Lower leg skin (tissue), 3 donors: Measurements from ENCODE around the gene ZNF148.

Experiments
- POLR2A ChIP-seq, 2 donors: fragments of 450-650 bp; IDR thresholded peaks; one replicate each; pipeline ENCODE4 v1.6.1; 2016 to 2017; ENCODE audit warnings: antibody characterized with exemption in 2 of 2, mild to moderate bottlenecking in 1 of 2, moderate library complexity in 1 of 2
- TF ChIP-seq, protein P1 (sequence below), 3 donors: fragments of 450-650 bp; IDR thresholded peaks; one replicate each; pipeline ENCODE4 v1.5.1; 2016; ENCODE audit warnings: antibody characterized with exemption in 3 of 3, mild to moderate bottlenecking in 3 of 3, moderate library complexity in 2 of 3

DNA sequence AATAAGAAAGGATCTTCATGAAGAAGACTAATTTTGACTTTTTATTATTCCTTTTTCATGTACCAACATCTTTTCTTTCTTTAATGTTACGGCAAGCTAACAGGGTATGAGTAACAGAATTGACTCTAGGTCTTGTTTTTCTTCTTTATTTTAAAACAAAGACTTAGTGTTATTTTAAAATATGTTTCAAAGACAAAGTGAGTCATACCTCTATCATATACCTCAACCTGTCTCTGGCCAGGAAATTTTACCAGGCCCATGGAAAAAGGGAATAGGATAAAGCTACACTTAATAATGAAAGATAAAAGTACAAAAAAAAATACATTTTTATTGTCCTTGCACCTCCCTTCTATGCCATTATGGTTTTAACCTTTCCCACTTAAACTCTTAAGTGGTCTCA, 57.4 kb downstream of the ZNF148 start:
- TF ChIP-seq, protein P1, sequence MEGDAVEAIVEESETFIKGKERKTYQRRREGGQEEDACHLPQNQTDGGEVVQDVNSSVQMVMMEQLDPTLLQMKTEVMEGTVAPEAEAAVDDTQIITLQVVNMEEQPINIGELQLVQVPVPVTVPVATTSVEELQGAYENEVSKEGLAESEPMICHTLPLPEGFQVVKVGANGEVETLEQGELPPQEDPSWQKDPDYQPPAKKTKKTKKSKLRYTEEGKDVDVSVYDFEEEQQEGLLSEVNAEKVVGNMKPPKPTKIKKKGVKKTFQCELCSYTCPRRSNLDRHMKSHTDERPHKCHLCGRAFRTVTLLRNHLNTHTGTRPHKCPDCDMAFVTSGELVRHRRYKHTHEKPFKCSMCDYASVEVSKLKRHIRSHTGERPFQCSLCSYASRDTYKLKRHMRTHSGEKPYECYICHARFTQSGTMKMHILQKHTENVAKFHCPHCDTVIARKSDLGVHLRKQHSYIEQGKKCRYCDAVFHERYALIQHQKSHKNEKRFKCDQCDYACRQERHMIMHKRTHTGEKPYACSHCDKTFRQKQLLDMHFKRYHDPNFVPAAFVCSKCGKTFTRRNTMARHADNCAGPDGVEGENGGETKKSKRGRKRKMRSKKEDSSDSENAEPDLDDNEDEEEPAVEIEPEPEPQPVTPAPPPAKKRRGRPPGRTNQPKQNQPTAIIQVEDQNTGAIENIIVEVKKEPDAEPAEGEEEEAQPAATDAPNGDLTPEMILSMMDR (IDR thresholded peaks at IDR 0.05): no peak
- no peak for TF ChIP-seq POLR2A (IDR thresholded peaks at IDR 0.05)
